Measurements from ENCODE around the gene TSPAN17. TPM values are rescaled to one million over a fixed set of nuclear protein-coding genes. Genes with fewer than 3 reads are reported as not detected.

TSPAN17 gene
- total RNA-seq, 1 donor from 2014 or later, result 33.9 TPM

- Mint-ChIP-seq H3K36me3 (ENCODE audit: low read depth) (no peaks in the 10 kb centered on the region), H3K27me3 (ENCODE audit: low read depth) (peaks cover 20% of the 10 kb centered on the region), H3K27ac (no peak overlapping the region), H3K4me3 (ENCODE audit: low read depth) (no peak overlapping the region), H3K9me3 (no peaks in the 10 kb centered on the region), H3K4me1 (ENCODE audit: low read depth) (no peaks in the 10 kb centered on the region)
- intact Hi-C loops (cut with micrococcal nuclease), result no loop called here
- DNase-seq (ENCODE audit: low spot score), result no peak
Observed at GRCh38 chr5:176702671-176703641, 55.7 kb downstream of the TSPAN17 start.

GRCh38 chr5:176703857-176704256, 56.6 kb downstream of the TSPAN17 start:
- intact Hi-C loops (cut with micrococcal nuclease), result no loop called here
- no peaks in the 10 kb centered on the region for H3K9me3 Mint-ChIP-seq
- no peak for DNase-seq (ENCODE audit: low spot score)
- no peaks in the 10 kb centered on the region for H3K36me3 Mint-ChIP-seq (ENCODE audit: low read depth)
- no peak overlapping the region for H3K27ac Mint-ChIP-seq
- H3K4me1 Mint-ChIP-seq (ENCODE audit: low read depth), result no peaks in the 10 kb centered on the region
- peaks cover 15% of the 10 kb centered on the region for H3K27me3 Mint-ChIP-seq (ENCODE audit: low read depth)
- H3K4me3 Mint-ChIP-seq (ENCODE audit: low read depth), result no peak overlapping the region

GRCh38 chr5:176704355-176704754, 57.1 kb downstream of the TSPAN17 start:
- no peaks in the 10 kb centered on the region for H3K9me3 Mint-ChIP-seq
- no peaks in the 10 kb centered on the region for H3K36me3 Mint-ChIP-seq (ENCODE audit: low read depth)
- H3K4me1 Mint-ChIP-seq (ENCODE audit: low read depth), result no peaks in the 10 kb centered on the region
- DNase-seq (ENCODE audit: low spot score), result no peak
- H3K4me3 Mint-ChIP-seq (ENCODE audit: low read depth), result no peak overlapping the region
- intact Hi-C loops (cut with micrococcal nuclease), result no loop called here
- H3K27ac Mint-ChIP-seq, result no peak overlapping the region
- H3K27me3 Mint-ChIP-seq (ENCODE audit: low read depth), result peaks cover 16% of the 10 kb centered on the region

GRCh38 chr5:176704817-176705216, 57.5 kb downstream of the TSPAN17 start:
- no peaks in the 10 kb centered on the region for H3K4me1 Mint-ChIP-seq (ENCODE audit: low read depth)
- peaks cover 17% of the 10 kb centered on the region for H3K27me3 Mint-ChIP-seq (ENCODE audit: low read depth)
- no peaks in the 10 kb centered on the region for H3K36me3 Mint-ChIP-seq (ENCODE audit: low read depth)
- H3K27ac Mint-ChIP-seq, result no peak overlapping the region
- H3K4me3 Mint-ChIP-seq (ENCODE audit: low read depth), result no peak overlapping the region
- DNase-seq (ENCODE audit: low spot score), result no peak
- H3K9me3 Mint-ChIP-seq, result no peaks in the 10 kb centered on the region
- intact Hi-C loops (cut with micrococcal nuclease), result no loop called here

Other genes starting within 250 kb of the TSPAN17 start
- 47.9 and 57.9 TPM in 2 replicates for gene CLTB, start 230.9 kb upstream of the TSPAN17 start, total RNA-seq
- 39.4 and 44.1 TPM in 2 replicates for gene FAF2, start 199.1 kb upstream of the TSPAN17 start, total RNA-seq
- 64.7 and 70.3 TPM in 2 replicates for gene RNF44, start 110.1 kb upstream of the TSPAN17 start, total RNA-seq
- gene CDHR2, start 98.1 kb upstream of the TSPAN17 start, total RNA-seq, result 0.30 and 0.64 TPM in 2 replicates
- 3.0 and 3.6 TPM in 2 replicates for gene GPRIN1, start 37.3 kb upstream of the TSPAN17 start, total RNA-seq
- not detected in 2 replicates for gene SNCB, start 16.9 kb upstream of the TSPAN17 start, total RNA-seq
- not detected in 2 replicates for gene EIF4E1B, start 16.8 kb upstream of the TSPAN17 start, total RNA-seq
- not detected in 2 replicates for gene UNC5A, start 163.1 kb downstream of the TSPAN17 start, total RNA-seq